HG03432 (cell line): ENCODE measurements around the gene ZNF821.
"Not testable (repeated sequence)": the region's sequence is repeated elsewhere in the genome, so short reads cannot be mapped to it uniquely, and the experiment has no call there.

Source experiments
- ATAC-seq: cut with Tn5 transposase; IDR thresholded peaks from one replicate; pipeline ENCODE4 v1.9.1; 2021; ENCODE audit warnings: mild to moderate bottlenecking, moderate library complexity; ENCODE audit not compliant: unreplicated experiment

The ZNF821 gene

DNA sequence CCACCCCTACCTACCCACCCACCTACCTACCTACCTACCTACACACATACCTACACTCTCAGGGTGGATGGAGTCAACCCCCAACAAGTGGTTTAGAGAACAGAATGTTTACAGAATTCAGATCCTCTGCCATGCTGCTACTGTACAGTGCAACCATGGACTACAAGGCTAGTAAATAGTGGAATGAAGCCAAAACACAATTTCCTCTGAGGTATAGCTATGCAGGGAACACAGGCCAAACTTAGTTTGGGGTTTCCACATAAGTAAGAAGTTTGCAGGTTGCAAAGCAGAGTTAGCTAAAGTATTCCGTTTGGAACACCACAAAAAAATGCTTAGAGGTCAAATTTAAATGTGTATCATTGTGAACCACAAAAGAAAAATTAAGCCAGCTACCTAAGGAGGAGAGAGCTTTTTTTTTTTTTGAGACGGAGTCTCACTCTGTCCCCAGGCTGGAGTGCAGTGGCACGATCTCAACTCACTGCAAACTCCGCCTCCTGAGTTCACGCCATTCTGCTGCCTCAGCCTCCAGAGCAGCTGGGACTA is 72.7 kb downstream of the ZNF821 start:
- no peak for ATAC-seq

DNA sequence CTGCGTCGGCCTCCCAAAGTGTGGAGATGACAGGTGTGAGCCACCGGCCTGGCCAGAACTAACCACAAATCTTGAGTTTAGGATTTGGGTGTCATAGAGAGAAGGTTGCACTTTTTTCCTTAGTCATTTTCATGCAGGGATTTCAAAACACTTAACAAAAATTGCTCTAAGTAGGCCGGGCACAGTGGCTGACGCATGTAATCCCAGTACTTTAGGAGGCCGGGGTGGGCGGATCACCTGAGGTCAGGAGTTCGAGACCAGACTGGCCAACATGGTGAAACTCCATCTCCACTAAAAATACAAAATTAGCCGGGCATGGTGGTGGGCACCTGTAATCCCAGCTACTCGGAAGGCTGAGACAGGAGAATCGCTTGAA is 73.8 kb downstream of the ZNF821 start:
- ATAC-seq, result not testable (repeated sequence)
